GM18907 (cell line): ENCODE data around the gene MAJIN.

ENCODE experiments used
- ATAC-seq: cut with Tn5 transposase; IDR thresholded peaks from one replicate; pipeline ENCODE4 v1.9.1; 2021; ENCODE audit warnings: mild to moderate bottlenecking, moderate library complexity; ENCODE audit not compliant: unreplicated experiment

Gene MAJIN

GRCh38 chr11:64933213-64933934, 38.5 kb downstream of the MAJIN start:
- no peak for ATAC-seq

- no peak for ATAC-seq
Measured at GRCh38 chr11:64932324-64932723, 39.6 kb downstream of the MAJIN start.

GRCh38 chr11:64931290-64931689, 40.6 kb downstream of the MAJIN start:
- ATAC-seq = no peak

- ATAC-seq = no peak
Measured at GRCh38 chr11:64930340-64930739, 41.6 kb downstream of the MAJIN start.

- no peak for ATAC-seq
Measured at GRCh38 chr11:64929625-64930024, 42.3 kb downstream of the MAJIN start.

GRCh38 chr11:64928957-64929356, 43.0 kb downstream of the MAJIN start:
- ATAC-seq = no peak

- no peak for ATAC-seq
Measured at GRCh38 chr11:64926689-64927088, 45.2 kb downstream of the MAJIN start.

- ATAC-seq = no peak
Measured at GRCh38 chr11:64925536-64926436, 46.1 kb downstream of the MAJIN start.

GRCh38 chr11:64924910-64925284, 47.0 kb downstream of the MAJIN start:
- ATAC-seq = no peak

GRCh38 chr11:64923944-64924909, 47.7 kb downstream of the MAJIN start, which contains the start of gene PPP2R5B:
PPP2R5B (plus strand) TSS chr11:64924689; CDS start chr11:64925735, 1,046 bp downstream.
- peak; percentile 82 for ATAC-seq

- ATAC-seq = no peak
Measured at GRCh38 chr11:64923151-64923661, 48.7 kb downstream of the MAJIN start.

GRCh38 chr11:64921384-64921783, 50.5 kb downstream of the MAJIN start:
- ATAC-seq = no peak

- no peak for ATAC-seq
Measured at GRCh38 chr11:64920124-64920523, 51.8 kb downstream of the MAJIN start.

- ATAC-seq = no peak
Measured at GRCh38 chr11:64919627-64920026, 52.3 kb downstream of the MAJIN start.

GRCh38 chr11:64918017-64918416, 53.9 kb downstream of the MAJIN start:
- no peak for ATAC-seq

GRCh38 chr11:64917663-64917995, 54.3 kb downstream of the MAJIN start:
- ATAC-seq = no peak

- peak; percentile 85 for ATAC-seq
Measured at GRCh38 chr11:64916775-64917662, 54.9 kb downstream of the MAJIN start, which contains the start of gene ATG2A. ATG2A (minus strand) TSS chr11:64917209; CDS start chr11:64917135, 74 bp downstream.

- ATAC-seq = no peak
Measured at GRCh38 chr11:64916040-64916774, 55.7 kb downstream of the MAJIN start.

- no peak for ATAC-seq
Measured at GRCh38 chr11:64915376-64915887, 56.5 kb downstream of the MAJIN start.
